GM18519 (cell line): Measurements from ENCODE around the gene SATL1.
"Not testable (repeated sequence)": the region's sequence is repeated elsewhere in the genome, so short reads cannot be mapped to it uniquely, and the experiment has no call there.

Source experiments
- ATAC-seq: cut with Tn5 transposase; IDR thresholded peaks from one replicate; pipeline ENCODE4 v1.9.1; 2021; ENCODE audit warnings: mild to moderate bottlenecking, moderate library complexity; ENCODE audit not compliant: unreplicated experiment, low FRiP score

Gene SATL1

GRCh38 chrX:85243761-85244449 is at the start of gene SATL1, which contains the start of gene ZNF711:
SATL1 (minus strand) TSS chrX:85243779; CDS start chrX:85108968, 134,811 bp downstream.
ZNF711 (plus strand) TSS chrX:85243991; CDS start chrX:85247573, 3,582 bp downstream.
- ATAC-seq = peak; percentile 59

- peak; percentile 80 for ATAC-seq
Observed at GRCh38 chrX:85288992-85289723, 45.6 kb upstream of the SATL1 start.

- not testable (repeated sequence) for ATAC-seq
Observed at GRCh38 chrX:85285286-85285685, 41.7 kb upstream of the SATL1 start.

GRCh38 chrX:85244450-85245211 is 1.1 kb upstream of the SATL1 start:
- ATAC-seq = peak; percentile 35

- ATAC-seq = no peak
Observed at GRCh38 chrX:85243155-85243554, 424 bp downstream of the SATL1 start.

GRCh38 chrX:85223359-85223758 is 20.2 kb downstream of the SATL1 start:
- ATAC-seq = no peak

- ATAC-seq = no peak
Observed at GRCh38 chrX:85221361-85221760, 22.2 kb downstream of the SATL1 start.

GRCh38 chrX:85215946-85216345 is 27.6 kb downstream of the SATL1 start:
- ATAC-seq = no peak

GRCh38 chrX:85213792-85214530 is 29.6 kb downstream of the SATL1 start:
- ATAC-seq = no peak

- no peak for ATAC-seq
Observed at GRCh38 chrX:85203461-85203970, 40.1 kb downstream of the SATL1 start.

- no peak for ATAC-seq
Observed at GRCh38 chrX:85196319-85196718, 47.3 kb downstream of the SATL1 start.

GRCh38 chrX:85159644-85160043 is 83.9 kb downstream of the SATL1 start:
- ATAC-seq = no peak

- peak; percentile 59 for ATAC-seq
Observed at GRCh38 chrX:85140964-85141363, 102.6 kb downstream of the SATL1 start.

- ATAC-seq = no peak
Observed at GRCh38 chrX:85139422-85139821, 104.2 kb downstream of the SATL1 start.

GRCh38 chrX:85136409-85136808 is 107.2 kb downstream of the SATL1 start:
- ATAC-seq = no peak

GRCh38 chrX:85115252-85115651 is 128.3 kb downstream of the SATL1 start:
- no peak for ATAC-seq

- ATAC-seq = no peak
Observed at GRCh38 chrX:85114776-85115175, 128.8 kb downstream of the SATL1 start.

- no peak for ATAC-seq
Observed at GRCh38 chrX:85114171-85114570, 129.4 kb downstream of the SATL1 start.

- ATAC-seq = no peak
Observed at GRCh38 chrX:85113746-85114145, 129.8 kb downstream of the SATL1 start.

GRCh38 chrX:85112293-85112692 is 131.3 kb downstream of the SATL1 start:
- ATAC-seq = no peak
